ENCODE measurements around the gene ITLN1.

DNA sequence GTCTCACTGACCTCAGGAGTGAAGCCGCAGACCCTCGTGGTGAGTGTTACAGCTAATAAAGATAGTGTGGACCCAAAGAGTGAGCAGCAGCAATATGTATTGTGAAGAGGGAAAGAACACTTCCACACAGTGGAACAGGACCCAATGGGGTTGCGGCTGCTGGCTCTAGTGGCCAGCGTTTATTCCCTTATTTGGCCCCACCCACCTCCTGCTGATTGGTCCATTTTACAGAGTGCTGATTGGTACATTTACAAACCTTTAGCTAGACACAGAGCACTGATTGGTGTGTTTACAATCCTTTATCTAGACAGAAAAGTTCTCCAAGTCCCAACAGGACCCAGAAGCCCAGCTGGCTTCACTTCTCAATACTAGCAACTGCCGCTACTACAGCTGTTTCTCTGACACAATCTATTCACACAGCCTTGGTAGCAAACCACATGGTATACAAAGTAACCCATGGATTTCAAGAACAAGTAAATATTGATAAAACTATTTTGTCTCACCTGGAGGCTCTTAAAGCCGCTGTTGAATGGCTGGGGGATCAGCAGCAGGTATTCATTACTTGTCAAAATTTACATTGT is 25.3 kb upstream of the ITLN1 start:
- TF ChIP-seq, protein P1, sequence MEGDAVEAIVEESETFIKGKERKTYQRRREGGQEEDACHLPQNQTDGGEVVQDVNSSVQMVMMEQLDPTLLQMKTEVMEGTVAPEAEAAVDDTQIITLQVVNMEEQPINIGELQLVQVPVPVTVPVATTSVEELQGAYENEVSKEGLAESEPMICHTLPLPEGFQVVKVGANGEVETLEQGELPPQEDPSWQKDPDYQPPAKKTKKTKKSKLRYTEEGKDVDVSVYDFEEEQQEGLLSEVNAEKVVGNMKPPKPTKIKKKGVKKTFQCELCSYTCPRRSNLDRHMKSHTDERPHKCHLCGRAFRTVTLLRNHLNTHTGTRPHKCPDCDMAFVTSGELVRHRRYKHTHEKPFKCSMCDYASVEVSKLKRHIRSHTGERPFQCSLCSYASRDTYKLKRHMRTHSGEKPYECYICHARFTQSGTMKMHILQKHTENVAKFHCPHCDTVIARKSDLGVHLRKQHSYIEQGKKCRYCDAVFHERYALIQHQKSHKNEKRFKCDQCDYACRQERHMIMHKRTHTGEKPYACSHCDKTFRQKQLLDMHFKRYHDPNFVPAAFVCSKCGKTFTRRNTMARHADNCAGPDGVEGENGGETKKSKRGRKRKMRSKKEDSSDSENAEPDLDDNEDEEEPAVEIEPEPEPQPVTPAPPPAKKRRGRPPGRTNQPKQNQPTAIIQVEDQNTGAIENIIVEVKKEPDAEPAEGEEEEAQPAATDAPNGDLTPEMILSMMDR (IDR thresholded peaks at IDR 0.05): no peak
- TF ChIP-seq EP300 (IDR thresholded peaks at IDR 0.05): no peak
- TF ChIP-seq POLR2A (IDR thresholded peaks at IDR 0.05): no peak
